Hepatocyte (in vitro differentiated cells): ENCODE measurements around the gene DAND5. TPM values are rescaled to one million over a fixed set of nuclear protein-coding genes. Genes with fewer than 3 reads are reported as not detected.

Experiments
- DNase-seq: peaks from one replicate; pipeline ENCODE4 v3.0.0-alpha.2; 2016; ENCODE audit warnings: low spot score
- H2AFZ ChIP-seq: fragments of 200-600 bp; sonication (generic); 2 replicates; pipeline ENCODE4 v1.6.0; 2016; ENCODE audit warnings: antibody characterized with exemption, mild to moderate bottlenecking
- H3K27ac ChIP-seq: fragments of 200-600 bp; sonication (generic); 2 replicates; pipeline ENCODE4 v1.5.1; 2016; ENCODE audit warnings: mild to moderate bottlenecking
- H3K27me3 ChIP-seq: fragments of 200-600 bp; sonication (generic); 2 replicates; pipeline ENCODE4 v1.6.1; 2016
- H3K36me3 ChIP-seq: fragments of 200-600 bp; sonication (generic); replicated peaks from 2 replicates; pipeline ENCODE4 v1.5.1; 2016; ENCODE audit warnings: low read depth; ENCODE audit not compliant: insufficient read depth
- H3K4me1 ChIP-seq: fragments of 200-600 bp; sonication (generic); 2 replicates; pipeline ENCODE4 v1.5.1; 2016; ENCODE audit warnings: mild to moderate bottlenecking, moderate library complexity; ENCODE audit not compliant: insufficient read depth
- H3K4me2 ChIP-seq: fragments of 200-600 bp; sonication (generic); 2 replicates; pipeline ENCODE4 v1.6.0; 2016
- H3K4me3 ChIP-seq: fragments of 200-600 bp; sonication (generic); 2 replicates; pipeline ENCODE4 v1.5.1; 2016; ENCODE audit warnings: mild to moderate bottlenecking
- H3K79me2 ChIP-seq: fragments of 200-600 bp; sonication (generic); 2 replicates; pipeline ENCODE4 v1.6.0; 2017; ENCODE audit warnings: mild to moderate bottlenecking
- H3K9me2 ChIP-seq: fragments of 200-600 bp; sonication (generic); replicated peaks from 2 replicates; pipeline ENCODE4 v1.6.0; 2017; ENCODE audit warnings: mild to moderate bottlenecking; ENCODE audit not compliant: insufficient read depth
- H3K9me3 ChIP-seq: fragments of 200-600 bp; sonication (generic); 2 replicates; pipeline ENCODE4 v1.5.1; 2016; ENCODE audit warnings: low read depth, mild to moderate bottlenecking
- H4K20me1 ChIP-seq: fragments of 200-600 bp; sonication (generic); 2 replicates; pipeline ENCODE4 v1.6.0; 2016; ENCODE audit warnings: mild to moderate bottlenecking; ENCODE audit not compliant: insufficient read depth, poor library complexity, severe bottlenecking
- CTCF ChIP-seq: fragments of 200-600 bp; sonication (generic); IDR thresholded peaks from 2 replicates; pipeline ENCODE4 v1.5.1; 2016; ENCODE audit warnings: antibody characterized with exemption, mild to moderate bottlenecking; ENCODE audit not compliant: poor library complexity
- EZH2 ChIP-seq: fragments of 200-600 bp; sonication (generic); IDR thresholded peaks from 2 replicates; pipeline ENCODE4 v1.6.1; 2016; ENCODE audit warnings: antibody characterized with exemption, mild to moderate bottlenecking, borderline replicate concordance
- EZH2phosphoT487 ChIP-seq: fragments of 200-600 bp; sonication (generic); IDR thresholded peaks from one replicate; pipeline ENCODE4 v1.6.1; 2018; ENCODE audit warnings: antibody characterized with exemption, mild to moderate bottlenecking, low read depth, moderate library complexity; ENCODE audit not compliant: unreplicated experiment, severe bottlenecking
- WGBS: methylation state at CpG from one replicate; pipeline ENCODE4 v1.1.6; 2016; ENCODE audit warnings: low lambda C conversion rate; ENCODE audit errors: missing lambda C conversion rate; 5-methylcytosine and 5-hydroxymethylcytosine counted together
- polyA plus RNA-seq: library from polyadenylated mRNA; unstranded; fragments of >200 nt; fragmentation: Nextera tagmentation; extraction: Ambion mirVana; gene quantifications from 2 replicates; pipeline ENCODE4 v1.2.1, GENCODE V29; 2016
- total RNA-seq: library from RNA; depleted of rRNA; stranded (reverse); fragments of >200 nt; gene quantifications from 2 replicates; pipeline ENCODE4 v1.2.3, GENCODE V29; 2014

Gene DAND5
- total and polyA plus RNA-seq, 2 experiments from 2014 or later, result 0.17 TPM; not detected in 1

- Histone ChIP-seq H3K27ac (no peak overlapping the region), H3K27me3 (peaks cover 100% of the 10 kb centered on the region), H3K9me2 (no peaks in the 10 kb centered on the region), H3K79me2 (peaks cover 50% of the 10 kb centered on the region), H3K4me1 (peaks cover 51% of the 10 kb centered on the region), H3K4me3 (no peak overlapping the region), H2AFZ (no peak overlapping the region), H3K4me2 (no peak overlapping the region), H3K9me3 (no peaks in the 10 kb centered on the region), H4K20me1 (peaks cover 57% of the 10 kb centered on the region), H3K36me3 (no peaks in the 10 kb centered on the region)
- 51% methylated on average over 7 of the region's 7 CpGs for WGBS
- TF ChIP-seq EZH2phosphoT487 (no peak), EZH2 (no peak), CTCF (no peak)
- no peak for DNase-seq
Measured at GRCh38 chr19:13016245-13016627, 46.9 kb downstream of the DAND5 start.

GRCh38 chr19:13016628-13017305 lies 47.4 kb downstream of the DAND5 start:
- Histone ChIP-seq H3K4me2 (no peak overlapping the region), H3K27me3 (peaks cover 100% of the 10 kb centered on the region), H3K4me1 (peaks cover 57% of the 10 kb centered on the region)

GRCh38 chr19:13017306-13018034 lies 48.1 kb downstream of the DAND5 start:
- H3K9me2 ChIP-seq, result no peaks in the 10 kb centered on the region
- no peak overlapping the region for H2AFZ ChIP-seq
- H3K4me3 ChIP-seq, result no peak overlapping the region
- no peak overlapping the region for H3K4me2 ChIP-seq
- H4K20me1 ChIP-seq, result peaks cover 45% of the 10 kb centered on the region
- peak overlapping the region; percentile 76 for H3K27ac ChIP-seq
- no peaks in the 10 kb centered on the region for H3K9me3 ChIP-seq
- peaks cover 61% of the 10 kb centered on the region for H3K4me1 ChIP-seq
- peaks cover 100% of the 10 kb centered on the region for H3K27me3 ChIP-seq
- peaks cover 51% of the 10 kb centered on the region for H3K79me2 ChIP-seq
- 45% methylated on average over 14 of the region's 14 CpGs for WGBS
- no peaks in the 10 kb centered on the region for H3K36me3 ChIP-seq
- TF ChIP-seq EZH2phosphoT487, result no peak
- no peak for TF ChIP-seq EZH2
- TF ChIP-seq CTCF, result no peak
- no peak for DNase-seq

More at GRCh38 chr19:13016628-13017305, 47.4 kb downstream of the DAND5 start:
- Histone ChIP-seq H3K9me2 (no peaks in the 10 kb centered on the region), H3K79me2 (peaks cover 54% of the 10 kb centered on the region), H3K36me3 (no peaks in the 10 kb centered on the region), H4K20me1 (peaks cover 52% of the 10 kb centered on the region), H2AFZ (no peak overlapping the region), H3K4me3 (no peak overlapping the region), H3K27ac (no peak overlapping the region), H3K9me3 (no peaks in the 10 kb centered on the region)
- DNase-seq, result no peak
- TF ChIP-seq EZH2phosphoT487 (peak; percentile 51), EZH2 (peak; percentile 61), CTCF (no peak)
- WGBS, result 39% methylated on average over 21 of the region's 22 CpGs
